Measurements from ENCODE around the gene ZNF286A.
"Not testable (repeated sequence)": the region's sequence is repeated elsewhere in the genome, so short reads cannot be mapped to it uniquely, and the experiment has no call there.

Gene ZNF286A

DNA sequence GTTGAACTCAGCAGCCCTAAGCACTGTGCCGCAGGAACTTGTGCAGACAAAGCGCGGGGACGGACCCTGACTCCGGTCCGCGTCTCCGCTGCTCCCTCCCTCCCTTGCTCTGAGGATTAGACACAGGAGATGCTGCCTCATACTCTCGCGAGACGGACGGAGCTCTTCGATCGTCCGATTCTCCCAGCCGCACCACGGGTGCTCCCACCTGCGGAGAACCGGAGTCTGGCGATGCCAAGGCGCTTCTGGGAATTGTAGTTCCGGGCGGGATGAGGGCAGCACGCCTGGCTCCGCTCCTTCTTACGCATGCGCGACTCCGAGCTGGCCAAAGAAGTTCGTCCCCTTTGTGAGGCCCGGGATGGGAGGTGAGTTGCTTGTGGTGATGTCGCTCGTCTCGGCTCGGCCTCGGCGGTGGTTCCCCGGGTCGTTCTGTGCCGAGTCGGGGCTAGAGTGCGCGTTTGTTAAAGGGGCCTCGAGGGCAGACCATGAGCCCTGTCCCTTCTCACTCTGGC lies at the start of gene ZNF286A:
Gene ZNF286A, plus strand, starts transcription at position 340 of the 512 bp plus-strand sequence. CDS start 578 bp downstream, outside the sequence.
- peak; percentile 88 for DNase-seq

DNA sequence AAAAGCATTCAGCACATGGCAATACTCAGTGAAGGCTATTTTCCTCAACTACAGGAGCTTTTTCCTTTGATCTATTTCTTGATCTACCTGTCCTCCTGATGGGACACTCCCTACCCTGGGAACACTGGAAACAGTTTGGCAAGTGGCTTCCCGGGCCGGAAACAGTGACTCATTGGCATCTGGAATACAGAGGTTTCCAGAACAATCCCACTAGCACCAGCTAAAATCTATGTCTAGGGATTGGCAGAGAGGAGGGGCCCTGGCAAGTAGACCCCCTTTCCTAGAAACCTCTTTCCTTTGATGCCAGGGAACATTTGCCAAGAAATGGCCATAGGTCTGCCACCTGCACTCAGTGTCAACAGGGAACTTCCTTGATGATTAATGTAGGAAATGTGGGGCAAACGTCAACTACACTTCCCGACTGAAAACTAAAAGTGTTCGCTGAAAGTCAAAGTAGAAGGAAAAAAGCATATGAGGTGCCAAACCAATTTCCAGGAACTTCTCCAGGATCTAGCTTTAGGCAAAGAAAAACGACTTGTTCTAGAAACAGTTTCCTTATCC lies 49.6 kb upstream of the ZNF286A start:
- DNase-seq = no peak

DNA sequence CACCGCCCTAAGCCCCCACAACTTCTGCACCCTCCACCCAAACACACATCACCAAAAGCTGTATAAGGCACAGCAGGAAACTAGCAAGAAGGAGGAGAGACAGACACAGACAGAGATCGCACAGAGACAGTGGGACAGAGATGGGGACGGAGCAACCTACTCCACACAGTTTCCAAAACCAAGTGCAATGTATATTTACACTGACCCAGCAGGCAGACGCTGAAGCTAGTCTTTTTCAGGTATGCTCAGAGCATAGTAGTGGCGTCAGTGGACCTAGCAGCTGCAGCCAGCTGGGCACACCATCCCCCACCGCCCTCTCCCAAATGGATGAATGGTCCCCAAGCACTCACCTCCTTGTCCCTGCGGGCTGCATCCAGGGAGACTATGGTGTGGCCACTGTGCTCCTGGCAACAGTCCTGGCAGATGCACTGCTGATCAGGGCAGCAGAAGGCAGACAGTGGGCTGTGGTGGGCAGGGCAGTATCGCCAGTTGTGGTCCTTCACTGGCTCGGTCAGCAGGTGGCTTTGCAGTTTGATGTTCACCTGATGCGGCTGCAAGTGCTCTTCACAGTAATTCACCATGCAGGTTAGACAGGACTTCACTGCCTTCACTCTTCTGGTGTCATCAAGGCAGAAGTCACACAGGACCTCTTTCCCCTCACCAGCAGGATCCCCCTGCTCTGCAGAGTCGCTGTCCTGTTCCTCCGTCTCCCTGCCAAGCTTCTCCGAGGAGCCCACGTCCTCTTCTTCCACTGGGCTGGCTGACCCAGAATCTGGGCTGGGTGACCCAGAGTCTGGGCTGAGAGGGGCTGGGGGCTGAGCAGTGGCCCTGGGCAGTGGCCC lies 48.6 kb upstream of the ZNF286A start:
- DNase-seq = peak; percentile 16

DNA sequence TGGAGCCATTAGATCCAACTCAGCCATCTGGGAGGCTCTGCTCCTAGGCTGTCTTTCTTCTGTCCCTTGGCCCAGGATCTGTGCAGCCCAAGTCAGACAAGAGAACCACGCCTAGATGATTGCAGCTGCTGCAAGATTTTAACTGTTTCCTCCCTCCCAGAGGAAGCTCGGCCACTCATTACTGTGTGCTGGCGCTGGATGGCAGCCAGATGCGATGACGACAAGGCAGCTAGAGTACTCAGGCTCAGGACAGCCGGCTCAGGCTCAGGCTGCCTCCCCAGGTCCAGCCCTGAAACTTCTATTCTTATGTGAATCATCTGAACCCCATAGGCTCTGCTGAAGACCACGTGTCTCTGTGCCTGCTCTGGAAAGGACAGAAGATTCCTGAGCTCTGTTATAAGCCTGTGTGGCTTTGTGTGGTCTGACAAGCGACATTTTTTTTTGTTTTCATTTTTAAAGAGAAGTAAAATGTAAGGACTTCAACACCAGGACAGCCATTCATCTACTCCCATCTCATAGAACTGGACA lies 47.9 kb upstream of the ZNF286A start:
- peak; percentile 43 for DNase-seq

DNA sequence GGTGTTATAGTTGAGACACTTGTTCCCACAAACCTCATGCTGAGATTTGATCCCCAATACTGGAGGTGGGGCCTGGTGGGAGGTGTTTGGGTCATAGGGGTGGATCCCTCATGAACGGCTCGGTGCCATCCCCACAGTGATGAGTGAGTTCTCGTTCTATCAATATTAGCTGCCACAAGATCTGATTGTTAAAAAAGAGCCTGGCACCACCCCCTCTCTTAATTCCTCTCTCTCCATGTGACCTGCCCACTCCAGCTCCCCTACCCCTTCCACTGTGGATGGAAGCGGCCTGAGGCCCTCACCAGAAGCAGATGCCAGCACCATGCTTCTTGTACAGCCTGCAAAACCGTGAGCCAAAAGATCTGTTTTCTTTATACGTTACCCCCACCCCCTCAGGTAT lies 46.6 kb upstream of the ZNF286A start:
- DNase-seq = no peak

DNA sequence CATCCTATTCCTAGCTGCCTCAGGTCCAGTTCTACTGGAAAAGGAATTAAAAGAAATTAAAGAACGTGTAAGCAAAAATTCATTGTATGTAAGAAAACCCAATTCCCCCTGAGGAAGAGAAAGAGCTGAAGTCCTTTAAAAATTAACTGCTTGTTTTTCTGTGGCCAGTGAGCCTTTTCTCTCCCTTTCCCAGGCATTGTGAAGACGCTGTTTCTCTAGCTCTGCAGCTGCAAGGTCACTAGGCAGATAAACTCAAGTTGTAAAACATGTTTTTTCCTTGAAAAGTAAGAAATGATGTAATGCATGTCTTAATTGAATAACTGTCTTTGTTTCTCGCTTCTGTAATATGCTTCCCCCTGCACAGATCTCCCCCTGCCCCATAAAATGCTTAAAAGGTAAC lies 45.2 kb upstream of the ZNF286A start:
- DNase-seq = not testable (repeated sequence)

DNA sequence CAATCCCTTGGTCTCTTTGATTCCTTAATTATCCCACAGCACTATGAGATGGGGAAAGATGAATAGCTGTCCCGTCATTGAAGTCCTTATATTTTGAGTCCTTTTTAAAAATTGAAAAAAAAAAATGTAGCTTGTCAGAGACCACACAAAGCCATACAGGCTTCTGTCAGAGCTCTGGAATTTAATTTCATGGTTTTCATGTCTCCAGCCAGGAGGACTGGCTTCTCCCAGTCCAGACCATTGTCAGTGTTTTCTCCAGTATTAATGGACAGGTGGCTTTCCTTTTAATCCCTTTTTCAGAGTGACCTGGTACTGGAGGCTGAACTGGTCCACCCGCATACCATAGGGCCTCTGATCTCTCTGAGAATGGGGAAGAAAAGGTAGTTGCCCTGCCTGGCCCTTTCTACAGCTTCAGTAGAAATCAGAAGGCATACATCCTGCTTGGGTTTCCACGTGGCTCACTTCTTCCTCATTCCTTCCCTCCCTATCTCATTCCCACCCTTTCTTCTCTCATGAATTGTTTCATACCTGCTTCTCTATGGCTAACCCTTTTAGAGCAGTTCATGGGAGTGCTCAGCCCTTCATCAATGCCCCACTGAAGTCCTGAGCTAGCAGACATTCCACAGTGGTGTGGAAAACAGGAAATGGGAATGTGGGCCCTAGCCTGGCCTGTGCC lies 44.5 kb upstream of the ZNF286A start:
- no peak for DNase-seq

DNA sequence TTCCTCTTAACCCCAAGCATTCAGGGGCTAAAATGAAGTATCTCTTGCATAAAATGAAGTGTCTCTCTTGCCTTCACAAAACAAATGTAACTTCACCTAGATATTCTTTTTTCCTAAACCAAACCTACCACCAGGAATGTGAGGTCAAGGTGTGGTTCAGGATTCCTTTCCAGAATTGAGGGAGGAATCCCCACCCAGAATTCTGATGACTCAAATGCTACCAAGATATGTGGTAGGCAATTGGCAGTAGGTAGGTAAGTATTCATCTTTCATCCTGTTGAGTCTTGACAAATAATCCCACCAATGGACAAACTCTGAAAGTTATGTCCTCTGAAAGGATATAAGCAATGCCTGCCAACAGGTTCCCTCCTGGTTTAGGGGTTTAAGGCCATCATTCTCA lies 41.7 kb upstream of the ZNF286A start:
- DNase-seq = no peak

DNA sequence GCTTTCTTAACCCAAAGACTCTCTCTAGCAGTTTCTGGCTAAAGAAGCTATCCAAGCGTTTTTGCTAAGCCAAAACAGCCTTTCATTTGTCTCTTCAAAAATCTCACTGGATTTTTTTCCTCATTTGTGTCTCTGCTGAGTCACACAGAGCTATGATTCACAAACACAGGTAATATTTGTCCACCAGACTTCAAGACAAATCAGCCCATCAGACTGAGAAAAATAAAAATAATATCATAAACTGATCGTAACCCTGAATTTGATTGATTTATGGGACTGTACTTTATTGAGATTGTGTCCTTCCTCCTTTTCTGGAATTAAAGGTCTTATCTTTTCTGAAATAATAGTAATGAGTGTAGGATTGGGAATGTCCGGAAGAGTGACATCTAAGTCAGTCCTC lies 41.3 kb upstream of the ZNF286A start:
- no peak for DNase-seq

DNA sequence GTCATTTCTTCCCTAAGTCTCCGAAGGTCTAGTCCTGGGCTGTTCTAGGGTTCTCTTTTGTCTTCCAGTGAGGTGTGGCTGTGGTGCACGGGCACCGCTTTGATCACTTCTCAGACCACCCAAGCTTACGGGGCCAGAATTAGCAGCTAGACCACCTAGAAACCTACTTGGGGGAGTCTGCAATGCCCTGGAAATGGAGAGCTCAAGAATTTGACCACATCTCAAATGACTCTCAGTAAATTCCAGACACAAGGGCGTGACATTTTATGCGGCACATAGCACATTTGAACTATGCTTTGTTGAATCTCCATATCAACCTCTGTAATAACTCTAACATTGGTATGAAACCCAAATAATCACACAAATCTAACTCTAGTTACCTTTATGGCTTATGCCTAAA lies 40.3 kb upstream of the ZNF286A start:
- no peak for DNase-seq

DNA sequence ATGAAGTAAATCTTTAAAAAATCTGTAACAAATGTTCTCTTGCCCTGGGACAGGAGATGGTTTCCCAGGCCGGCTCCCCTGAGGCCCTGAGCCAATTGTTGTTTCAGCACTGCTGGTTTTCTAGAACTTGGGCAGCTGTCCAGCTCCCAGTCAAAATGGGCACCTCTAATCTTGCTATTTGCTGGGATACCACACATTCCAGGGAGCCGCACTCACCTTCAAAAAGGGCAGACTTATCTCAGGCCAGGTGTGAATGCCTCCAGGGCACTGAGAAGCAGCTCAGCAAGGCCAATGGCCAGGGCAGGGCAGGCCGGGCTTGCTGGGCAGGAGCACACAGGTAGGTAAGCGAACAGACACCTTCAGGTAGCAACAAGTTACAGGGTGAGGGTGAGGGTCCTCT lies 39.9 kb upstream of the ZNF286A start:
- DNase-seq = no peak

DNA sequence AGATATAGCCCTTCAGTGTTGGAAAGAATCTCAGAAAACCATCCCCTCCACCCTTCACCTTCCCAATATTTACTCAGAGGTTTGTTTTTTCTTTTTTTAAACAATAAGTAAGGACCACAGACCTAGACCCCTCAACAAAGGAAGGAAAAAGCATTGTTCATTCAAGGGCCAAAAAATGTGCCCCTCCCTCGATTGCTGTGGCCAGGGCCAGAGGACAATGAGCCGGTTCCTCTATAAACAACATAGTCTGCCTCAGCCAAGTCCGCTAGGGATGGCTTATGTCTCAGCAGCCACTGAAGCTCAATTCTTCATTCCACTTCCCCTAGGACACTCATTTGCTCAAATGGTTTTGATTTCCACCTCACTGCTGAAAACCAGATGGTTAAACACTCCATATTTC lies 39.5 kb upstream of the ZNF286A start:
- DNase-seq = no peak

DNA sequence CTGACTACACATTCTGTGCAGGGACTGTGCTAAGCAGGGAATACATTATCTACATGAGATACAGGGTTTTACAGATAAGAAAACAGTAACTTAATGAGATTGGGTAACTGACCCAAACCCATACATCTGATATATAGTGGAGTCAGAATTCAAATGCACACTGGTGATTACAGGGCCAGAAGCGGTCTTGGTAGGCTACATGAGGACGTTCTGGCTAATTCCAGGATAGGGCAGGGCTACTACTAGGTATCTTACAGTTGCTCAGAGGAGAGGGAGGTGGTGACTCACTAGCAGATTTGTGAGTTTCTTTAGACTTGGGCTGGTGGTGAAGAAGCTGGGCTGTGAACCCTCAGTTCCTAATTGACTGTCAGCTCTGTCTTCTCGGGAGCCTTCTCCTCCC lies 36.9 kb upstream of the ZNF286A start:
- no peak for DNase-seq

DNA sequence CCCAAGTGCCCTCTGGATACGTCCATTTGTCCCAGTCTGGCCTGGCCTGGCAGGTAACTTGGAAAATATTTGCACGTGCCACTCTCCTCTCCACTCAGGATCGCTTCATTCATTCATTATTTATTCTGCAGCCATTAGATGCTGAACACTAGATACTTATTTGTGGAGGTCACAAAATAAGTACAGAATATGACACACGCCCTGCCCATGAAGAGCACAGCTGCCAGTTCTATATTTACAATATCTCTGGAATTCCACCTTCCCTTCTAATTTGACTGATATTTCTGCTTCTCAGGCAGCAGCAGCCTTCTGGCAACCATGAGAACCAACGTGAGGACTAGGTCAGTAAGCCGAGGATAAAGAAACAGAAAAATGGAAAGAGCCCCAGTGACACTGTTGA lies 36.4 kb upstream of the ZNF286A start:
- no peak for DNase-seq

DNA sequence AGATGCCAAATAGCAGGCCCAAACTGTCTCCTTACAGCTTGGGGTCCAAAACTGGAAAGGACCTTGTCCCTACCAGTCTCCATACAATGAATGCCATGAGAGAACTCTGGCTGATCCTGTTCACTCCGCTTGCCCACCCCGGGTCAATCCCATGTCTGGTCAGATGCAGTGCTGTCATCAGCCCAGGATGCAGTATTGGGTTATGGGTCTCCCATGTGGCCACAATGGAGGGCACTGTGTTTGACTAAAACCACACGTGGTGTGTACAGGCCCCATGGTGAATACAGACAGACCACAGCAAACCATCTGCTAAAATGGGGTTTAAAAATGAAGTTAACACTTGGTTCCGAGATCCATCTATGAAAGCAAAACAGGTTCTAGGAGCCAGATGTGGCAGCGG lies 35.9 kb upstream of the ZNF286A start:
- no peak for DNase-seq

DNA sequence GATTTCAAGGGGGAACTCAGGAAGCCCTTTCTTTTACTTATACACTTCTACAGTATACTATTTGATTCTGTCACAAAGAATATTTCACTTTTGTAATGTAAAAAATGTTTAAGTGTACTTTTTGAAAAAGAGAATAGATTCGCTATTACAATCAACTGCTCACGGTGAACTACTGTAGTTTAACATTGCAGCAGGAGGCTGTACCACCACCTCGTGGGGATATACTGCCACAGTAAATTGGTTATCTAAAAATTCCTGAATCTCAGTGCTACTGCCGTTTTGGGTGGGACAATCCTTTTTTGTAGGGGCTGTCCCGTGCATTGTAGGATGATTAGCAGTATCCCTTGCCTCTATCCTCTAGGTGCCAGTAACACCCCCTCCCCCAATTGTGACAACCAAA lies 30.0 kb upstream of the ZNF286A start:
- DNase-seq = not testable (repeated sequence)

DNA sequence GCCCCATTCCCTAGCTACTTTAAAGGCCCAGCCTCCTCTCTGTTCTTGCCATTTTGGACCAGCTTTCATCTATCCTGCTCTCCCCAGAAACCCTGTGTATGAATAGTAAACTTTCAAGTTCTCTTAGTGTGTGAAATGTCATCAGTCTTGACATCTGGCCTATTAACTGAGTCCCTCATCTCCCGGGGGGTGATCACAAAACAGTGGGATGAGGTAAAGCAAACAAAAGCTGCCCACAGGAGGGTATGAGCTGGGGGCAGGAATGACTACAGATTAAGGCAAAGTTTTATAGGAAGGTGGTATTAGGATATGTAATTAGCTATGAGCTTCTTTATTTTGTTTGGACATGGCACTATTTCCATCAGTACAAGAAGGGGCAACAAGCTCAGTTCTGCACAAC lies 24.9 kb upstream of the ZNF286A start:
- not testable (repeated sequence) for DNase-seq

DNA sequence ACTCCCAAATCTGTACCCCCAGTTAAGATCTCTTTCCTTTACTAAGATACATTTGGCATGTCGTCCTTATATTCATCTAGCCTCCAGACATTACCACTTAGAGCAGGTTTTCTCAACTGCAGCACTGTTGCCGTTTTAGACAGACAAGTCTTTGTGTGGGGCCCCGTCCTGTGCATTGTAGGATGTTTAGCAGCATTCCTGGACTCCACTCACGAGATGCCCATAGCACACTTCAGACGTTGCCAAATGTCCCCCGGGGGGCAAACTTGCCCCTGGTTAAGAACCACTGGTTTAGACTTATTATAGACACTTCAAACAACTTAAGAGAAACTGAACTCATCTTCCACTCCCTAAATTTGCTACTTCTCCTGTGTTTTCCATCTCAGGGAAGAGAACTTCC lies 23.6 kb upstream of the ZNF286A start:
- not testable (repeated sequence) for DNase-seq

DNA sequence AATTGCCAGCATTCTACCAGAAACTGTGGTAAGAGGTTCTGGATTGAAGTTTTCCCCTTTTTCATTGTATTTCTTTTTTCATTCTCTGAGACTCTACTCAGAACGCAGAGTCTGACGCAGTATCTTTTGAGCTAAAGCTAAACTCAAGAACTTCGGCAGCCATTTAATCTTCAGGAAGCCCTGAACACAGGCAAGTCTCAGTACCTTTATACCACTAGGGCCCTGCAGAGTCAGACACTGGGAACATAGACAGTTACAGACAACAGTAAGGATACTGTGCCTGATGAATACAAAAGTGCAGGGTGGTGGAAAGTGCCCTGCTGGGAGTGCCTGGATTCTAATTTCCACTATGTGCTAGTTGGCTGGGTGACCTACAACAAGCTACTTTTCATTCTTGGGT lies 16.4 kb upstream of the ZNF286A start:
- not testable (repeated sequence) for DNase-seq

DNA sequence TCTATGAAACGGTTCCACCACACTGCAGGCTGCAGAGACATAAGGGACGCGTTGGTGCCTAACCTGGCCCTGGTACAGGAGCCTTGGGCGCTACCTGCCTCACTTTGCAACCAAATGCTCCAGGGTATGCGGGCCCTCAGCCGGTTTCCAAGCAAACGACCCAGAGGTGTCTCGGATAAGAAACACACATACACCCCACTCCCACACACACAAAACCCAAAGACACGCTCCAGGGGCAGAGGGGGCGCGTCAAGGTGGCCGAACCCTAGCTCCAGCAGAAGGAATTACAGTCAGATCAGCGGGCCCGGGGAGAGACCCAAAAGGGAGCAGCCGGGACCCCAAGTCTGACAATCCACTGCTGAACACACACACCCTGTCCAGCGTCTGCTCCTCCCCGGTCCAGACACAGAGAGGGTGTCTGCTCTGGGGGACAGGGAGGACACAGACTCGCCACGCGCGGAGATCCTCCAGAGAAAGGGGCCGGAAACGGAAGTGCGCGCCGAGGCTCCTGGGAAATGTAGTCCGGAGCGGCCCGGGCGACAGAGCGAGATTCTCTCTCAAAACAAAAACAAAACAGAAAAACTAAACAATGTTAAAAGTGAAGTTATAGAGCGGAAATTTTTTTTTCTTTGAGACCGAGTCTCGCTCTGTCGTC lies 15.6 kb upstream of the ZNF286A start, which contains the start of gene TRIM16:
Gene TRIM16, minus strand, starts transcription at position 488 of the 655 bp plus-strand sequence. CDS start 32,702 bp downstream, outside the sequence.
- DNase-seq = peak; percentile 15

DNA sequence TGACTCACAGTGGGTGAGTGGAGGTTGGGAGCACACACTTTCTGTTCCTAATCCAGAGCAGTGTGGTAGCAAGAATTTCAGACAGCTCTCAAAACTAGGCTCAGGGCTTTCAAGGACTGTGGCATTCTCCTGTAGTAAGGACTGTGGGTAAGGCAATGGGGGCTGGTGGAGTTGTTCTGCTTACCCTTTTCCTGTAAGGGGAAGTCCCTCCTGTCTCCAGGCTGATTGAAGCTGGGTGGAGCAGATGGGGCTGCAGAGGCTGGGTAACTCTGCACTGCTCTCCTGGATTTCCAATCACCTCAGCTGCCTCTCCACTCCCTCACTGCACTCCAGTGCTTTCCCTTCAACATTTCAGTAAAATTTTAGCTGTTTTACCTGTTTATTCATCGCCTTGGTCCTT lies 12.1 kb upstream of the ZNF286A start:
- not testable (repeated sequence) for DNase-seq

DNA sequence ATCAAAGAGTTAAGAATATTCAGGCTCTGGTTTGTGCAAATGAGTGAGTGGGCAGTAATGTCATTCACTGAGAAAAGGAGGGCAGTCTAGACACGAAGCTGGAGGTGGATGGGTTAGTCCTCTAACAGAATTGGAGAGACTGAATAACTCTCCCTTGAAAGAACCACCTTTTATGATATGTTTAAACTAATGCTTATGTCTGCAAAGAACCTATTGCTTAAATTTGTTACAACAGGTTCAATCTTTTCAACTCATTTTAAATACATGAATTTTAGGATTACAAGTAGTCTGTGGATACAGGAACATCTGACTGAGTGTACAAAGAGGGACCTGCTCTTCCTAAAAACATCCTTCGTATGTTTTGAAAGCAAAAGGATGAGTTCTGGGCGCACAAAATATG lies 585 bp upstream of the ZNF286A start:
- DNase-seq = peak; percentile 15

DNA sequence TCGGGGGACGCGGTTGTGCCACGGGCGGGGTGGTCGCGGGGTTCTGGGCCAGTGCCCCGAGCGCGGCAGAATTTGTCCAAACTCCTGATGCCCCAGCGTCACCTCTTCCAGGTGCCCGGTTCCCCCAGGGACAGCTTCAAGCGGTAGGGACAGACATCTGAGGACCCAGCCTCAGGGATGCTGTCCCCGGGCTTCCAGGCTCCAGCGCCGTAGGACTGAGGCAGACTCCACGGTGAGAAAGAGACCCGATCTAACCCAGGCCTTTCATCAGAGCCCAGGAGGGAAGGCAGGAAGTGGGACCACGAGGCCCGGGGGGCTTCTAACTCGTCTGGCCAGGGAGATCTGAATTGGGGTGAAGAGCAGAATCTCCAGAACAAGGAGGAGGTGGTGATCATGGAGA lies 385 bp downstream of the ZNF286A start:
- DNase-seq = not testable (repeated sequence)

All from NCI-H1092 treated with DMSO at 0.1 percent for 48 hours (cell line).